Thyroid gland (tissue), 4 donors: ENCODE data around the gene RREB1. TPM values are rescaled to one million over a fixed set of nuclear protein-coding genes. Genes with fewer than 3 reads are reported as not detected.
"Not testable (repeated sequence)": the region's sequence is repeated elsewhere in the genome, so short reads cannot be mapped to it uniquely, and the experiment has no call there.

ENCODE experiments used
- DNase-seq, 2 donors: peaks; one replicate each; pipeline ENCODE4 v3.0.0-alpha.2; 2019
- H3K27ac ChIP-seq, 3 donors: fragments of 200-600 bp; sonication (generic); 1 replicate in 2 of 3; 2 replicates in 1 of 3; pipeline ENCODE4 v1.5.1; 2016 to 2019; ENCODE audit warnings: mild to moderate bottlenecking in 1 of 3, moderate library complexity in 1 of 3
- H3K27me3 ChIP-seq: fragments of 200-600 bp; sonication (generic); one replicate; pipeline ENCODE4 v1.5.1; 2019
- H3K36me3 ChIP-seq, 2 donors: fragments of 200-600 bp; sonication (generic); one replicate each; pipeline ENCODE4 v1.5.1; 2016 to 2019
- H3K4me1 ChIP-seq, 2 donors: fragments of 200-600 bp; sonication (generic); one replicate each; pipeline ENCODE4 v1.5.1; 2017 to 2019
- H3K4me3 ChIP-seq, 3 donors: fragments of 200-600 bp; sonication (generic); replicated peaks in 1 of 3; 1 replicate in 2 of 3; 2 replicates in 1 of 3; pipeline ENCODE4 v1.5.1; 2016; ENCODE audit warnings: mild to moderate bottlenecking in 1 of 3
- H3K9me3 ChIP-seq: fragments of 200-600 bp; sonication (generic); one replicate; pipeline ENCODE4 v1.5.1; 2017
- CTCF ChIP-seq, 6 experiments: fragments of 200-600 bp in 3 of 6; fragments of 450-650 bp in 3 of 6; sonication (generic) in 3 of 6; IDR thresholded peaks; one replicate each; pipeline ENCODE4 v1.5.1; 2016 to 2019; ENCODE audit warnings: antibody characterized with exemption in 6 of 6, mild to moderate bottlenecking in 2 of 6, inconsistent platforms in 1 of 6, moderate library complexity in 1 of 6
- POLR2A ChIP-seq, 2 donors: fragments of 450-650 bp; IDR thresholded peaks; one replicate each; pipeline ENCODE4 v1.6.1; 2017; ENCODE audit warnings: antibody characterized with exemption in 2 of 2, mild to moderate bottlenecking in 2 of 2, moderate library complexity in 1 of 2
- WGBS, 2 donors: methylation state at CpG; one replicate each; pipeline ENCODE4 v1.1.5; 2017; 5-methylcytosine and 5-hydroxymethylcytosine counted together
- intact Hi-C: fragments of 100-400 bp; cut with DNase I; formaldehyde crosslinking; loops from one replicate; pipeline ENCODE4 v1.15.1; 2023
- total RNA-seq, 4 donors: library from RNA; depleted of rRNA; stranded (reverse); fragments of >200 nt; gene quantifications; one replicate each; pipeline ENCODE4 v1.2.3, GENCODE V29; 2016

The RREB1 gene
- total RNA-seq, 4 donors from 2014 or later: 48.0 to 91.3 (median 57.1) TPM

GRCh38 chr6:7264686-7265384, 157.1 kb downstream of the RREB1 start:
- Histone ChIP-seq H3K27ac (no peak overlapping the region), H3K9me3 (no peaks in the 10 kb centered on the region), H3K36me3 (no peaks in the 10 kb centered on the region), H3K4me1 (peaks cover 11 to 24% of the 10 kb centered on the region in 2 donors), H3K27me3 (no peaks in the 10 kb centered on the region), H3K4me3 (no peak overlapping the region)
- DNase-seq: no peak
- TF ChIP-seq POLR2A (IDR thresholded peaks at IDR 0.05) (no peak), CTCF (IDR thresholded peaks at IDR 0.05) (no peak)
- intact Hi-C loops: no loop called here
- WGBS, 2 donors: 94 to 95% methylated on average over 16 to 17 of the region's 17 CpGs

- H3K27me3 ChIP-seq, H3K4me3 ChIP-seq, intact Hi-C loops, DNase-seq, H3K36me3 ChIP-seq, H3K27ac ChIP-seq, H3K9me3 ChIP-seq: not testable (repeated sequence)
- 96 to 97% methylated on average over 7 of the region's 7 CpGs for WGBS, 2 donors
- peaks cover 8 to 23% of the 10 kb centered on the region in 2 donors for H3K4me1 ChIP-seq
Observed at GRCh38 chr6:7265385-7265726, 157.6 kb downstream of the RREB1 start.

- H3K4me3 ChIP-seq: no peak overlapping the region
- H3K27ac ChIP-seq: peak overlapping the region in 1 of 3 donors; percentile 42
- no peaks in the 10 kb centered on the region for H3K9me3 ChIP-seq
- no peaks in the 10 kb centered on the region for H3K36me3 ChIP-seq
- intact Hi-C loops: no loop called here
- TF ChIP-seq CTCF (IDR thresholded peaks at IDR 0.05): no peak
- no peak for TF ChIP-seq POLR2A (IDR thresholded peaks at IDR 0.05)
- H3K27me3 ChIP-seq: no peaks in the 10 kb centered on the region
- DNase-seq: no peak
- WGBS, 2 donors: 89 to 90% methylated on average over 5 to 8 of the region's 8 CpGs
- peaks cover 3 to 9% of the 10 kb centered on the region in 2 donors for H3K4me1 ChIP-seq
Observed at GRCh38 chr6:7267071-7267465, 159.3 kb downstream of the RREB1 start.

GRCh38 chr6:7267466-7268091, 159.8 kb downstream of the RREB1 start:
- Histone ChIP-seq H3K9me3 (no peaks in the 10 kb centered on the region), H3K27ac (peak overlapping the region in 1 of 3 donors; percentile 42), H3K4me1 (peaks cover 3 to 7% of the 10 kb centered on the region in 2 donors), H3K36me3 (no peaks in the 10 kb centered on the region), H3K27me3 (no peaks in the 10 kb centered on the region), H3K4me3 (no peak overlapping the region)
- WGBS, 2 donors: 59 to 63% methylated on average over 13 of the region's 13 CpGs
- TF ChIP-seq CTCF (IDR thresholded peaks at IDR 0.05) (no peak), POLR2A (IDR thresholded peaks at IDR 0.05) (no peak)
- intact Hi-C loops: no loop called here
- DNase-seq: peak; percentile 91 to 95

- no peak for DNase-seq
- intact Hi-C loops: no loop called here
- WGBS, 2 donors: 95 to 96% methylated on average over 13 to 20 of the region's 20 CpGs
Observed at GRCh38 chr6:7268362-7268761, 160.6 kb downstream of the RREB1 start.

More at GRCh38 chr6:7268362-7268761, 160.6 kb downstream of the RREB1 start:
- Histone ChIP-seq H3K36me3 (no peaks in the 10 kb centered on the region), H3K4me3 (no peak overlapping the region), H3K27ac (no peak overlapping the region), H3K9me3 (no peaks in the 10 kb centered on the region), H3K4me1 (peaks cover 3 to 7% of the 10 kb centered on the region in 2 donors), H3K27me3 (no peaks in the 10 kb centered on the region)
- TF ChIP-seq POLR2A (IDR thresholded peaks at IDR 0.05): no peak
- no peak for TF ChIP-seq CTCF (IDR thresholded peaks at IDR 0.05)
